Endothelial cell (in vitro differentiated cells): Measurements from ENCODE around the gene GJA10. TPM values are rescaled to one million over a fixed set of nuclear protein-coding genes. Genes with fewer than 3 reads are reported as not detected.

Experiments
- DNase-seq: peaks from one replicate; pipeline ENCODE4 v3.0.0; 2021; ENCODE audit warnings: low spot score
- H3K27ac Mint-ChIP-seq: one replicate; pipeline ENCODE4 v1.8.0; 2021; ENCODE audit warnings: mixed read lengths, inconsistent platforms; ENCODE audit not compliant: unreplicated experiment
- H3K27me3 Mint-ChIP-seq: one replicate; pipeline ENCODE4 v1.8.0; 2021; ENCODE audit warnings: mild to moderate bottlenecking, moderate library complexity, mixed read lengths, inconsistent platforms; ENCODE audit not compliant: unreplicated experiment
- H3K36me3 Mint-ChIP-seq: one replicate; pipeline ENCODE4 v1.8.0; 2021; ENCODE audit warnings: mild to moderate bottlenecking, low read depth, mixed read lengths, inconsistent platforms; ENCODE audit not compliant: unreplicated experiment
- H3K4me1 Mint-ChIP-seq: one replicate; pipeline ENCODE4 v1.8.0; 2021; ENCODE audit warnings: mild to moderate bottlenecking, mixed read lengths, inconsistent platforms; ENCODE audit not compliant: unreplicated experiment
- H3K4me3 Mint-ChIP-seq: one replicate; pipeline ENCODE4 v1.8.0; 2021; ENCODE audit warnings: mild to moderate bottlenecking, mixed read lengths, inconsistent platforms; ENCODE audit not compliant: unreplicated experiment
- H3K9me3 Mint-ChIP-seq: one replicate; pipeline ENCODE4 v1.8.0; 2021; ENCODE audit warnings: mixed read lengths, inconsistent platforms; ENCODE audit not compliant: unreplicated experiment
- total RNA-seq: library from RNA; stranded (reverse); fragmentation: NEBNext Ultra II Directional; extraction: Animal tissue kit (Norgen Biotek cat#: 25700); gene quantifications from one replicate; pipeline ENCODE4 v1.2.1, GENCODE V29; 2021; ENCODE audit not compliant: unreplicated experiment
- TF ChIP-seq, protein P1 (sequence below): fragments of 200-600 bp; sonication (generic); IDR thresholded peaks from one replicate; pipeline ENCODE4 v1.5.0; 2021; ENCODE audit warnings: antibody characterized with exemption; ENCODE audit not compliant: unreplicated experiment

Gene GJA10
- total RNA-seq, 1 donor from 2014 or later: not detected

DNA sequence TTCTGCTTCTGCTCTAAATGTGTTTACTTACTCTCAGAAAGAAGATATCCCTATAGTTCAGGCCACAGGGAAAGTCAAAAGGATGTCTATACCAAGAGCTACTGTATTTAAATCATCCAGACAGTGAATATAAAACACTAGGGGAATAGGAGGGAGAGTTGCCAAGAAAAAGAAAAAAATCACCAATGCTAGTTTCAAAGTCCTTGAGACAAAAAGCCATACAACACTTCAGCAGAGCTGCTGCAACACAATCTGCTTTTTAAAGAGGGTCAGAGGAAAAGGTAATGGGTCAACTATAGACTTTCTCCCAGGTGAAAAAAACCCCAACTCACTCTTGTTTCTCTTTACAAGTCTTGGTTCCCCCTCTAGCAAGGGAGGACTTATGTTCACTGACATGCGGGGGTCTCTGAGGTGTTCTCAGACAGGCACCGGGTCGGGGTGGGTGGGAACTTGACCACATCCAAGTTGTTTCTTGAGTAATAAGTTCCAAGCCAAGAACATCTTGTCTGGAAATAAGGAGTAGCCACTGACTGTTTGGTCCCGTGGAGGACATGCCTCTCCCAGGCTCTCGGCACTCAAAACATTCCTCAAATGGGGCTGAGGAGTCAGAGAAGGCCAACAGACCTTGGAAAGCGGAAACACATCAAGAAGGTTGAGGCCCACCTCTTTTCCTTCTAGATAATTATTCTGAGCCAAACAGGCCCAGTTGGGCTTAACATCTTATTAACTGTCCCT lies 47.7 kb downstream of the GJA10 start:
- Mint-ChIP-seq H3K4me1 (no peaks in the 10 kb centered on the region), H3K27me3 (no peaks in the 10 kb centered on the region), H3K27ac (no peak overlapping the region), H3K36me3 (no peaks in the 10 kb centered on the region), H3K4me3 (no peak overlapping the region), H3K9me3 (no peaks in the 10 kb centered on the region)
- TF ChIP-seq, protein P1, sequence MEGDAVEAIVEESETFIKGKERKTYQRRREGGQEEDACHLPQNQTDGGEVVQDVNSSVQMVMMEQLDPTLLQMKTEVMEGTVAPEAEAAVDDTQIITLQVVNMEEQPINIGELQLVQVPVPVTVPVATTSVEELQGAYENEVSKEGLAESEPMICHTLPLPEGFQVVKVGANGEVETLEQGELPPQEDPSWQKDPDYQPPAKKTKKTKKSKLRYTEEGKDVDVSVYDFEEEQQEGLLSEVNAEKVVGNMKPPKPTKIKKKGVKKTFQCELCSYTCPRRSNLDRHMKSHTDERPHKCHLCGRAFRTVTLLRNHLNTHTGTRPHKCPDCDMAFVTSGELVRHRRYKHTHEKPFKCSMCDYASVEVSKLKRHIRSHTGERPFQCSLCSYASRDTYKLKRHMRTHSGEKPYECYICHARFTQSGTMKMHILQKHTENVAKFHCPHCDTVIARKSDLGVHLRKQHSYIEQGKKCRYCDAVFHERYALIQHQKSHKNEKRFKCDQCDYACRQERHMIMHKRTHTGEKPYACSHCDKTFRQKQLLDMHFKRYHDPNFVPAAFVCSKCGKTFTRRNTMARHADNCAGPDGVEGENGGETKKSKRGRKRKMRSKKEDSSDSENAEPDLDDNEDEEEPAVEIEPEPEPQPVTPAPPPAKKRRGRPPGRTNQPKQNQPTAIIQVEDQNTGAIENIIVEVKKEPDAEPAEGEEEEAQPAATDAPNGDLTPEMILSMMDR: no peak
- no peak for DNase-seq

DNA sequence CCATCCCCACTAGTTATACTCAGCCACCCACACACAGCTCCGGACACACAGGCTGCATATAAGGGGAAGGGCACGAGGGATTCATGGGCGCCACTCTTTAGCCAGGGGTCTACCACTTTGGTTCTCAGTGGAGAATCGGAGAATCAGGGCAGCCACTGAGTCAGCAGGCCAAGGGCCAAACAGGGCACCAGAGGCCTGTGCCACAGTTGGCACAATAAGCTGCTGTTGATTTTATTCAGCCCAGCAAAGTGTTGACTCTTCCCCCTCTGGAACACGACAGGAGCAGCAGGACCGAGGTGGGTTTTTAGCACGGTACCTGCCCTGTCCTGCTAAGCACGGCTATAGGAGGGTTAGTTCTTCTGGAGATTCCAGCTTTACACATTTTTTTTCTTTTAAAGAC lies 48.3 kb downstream of the GJA10 start:
- Mint-ChIP-seq H3K9me3 (no peaks in the 10 kb centered on the region), H3K4me3 (no peak overlapping the region), H3K27me3 (no peaks in the 10 kb centered on the region), H3K36me3 (no peaks in the 10 kb centered on the region), H3K4me1 (no peaks in the 10 kb centered on the region), H3K27ac (no peak overlapping the region)
- DNase-seq: no peak
- TF ChIP-seq, protein P1: no peak

DNA sequence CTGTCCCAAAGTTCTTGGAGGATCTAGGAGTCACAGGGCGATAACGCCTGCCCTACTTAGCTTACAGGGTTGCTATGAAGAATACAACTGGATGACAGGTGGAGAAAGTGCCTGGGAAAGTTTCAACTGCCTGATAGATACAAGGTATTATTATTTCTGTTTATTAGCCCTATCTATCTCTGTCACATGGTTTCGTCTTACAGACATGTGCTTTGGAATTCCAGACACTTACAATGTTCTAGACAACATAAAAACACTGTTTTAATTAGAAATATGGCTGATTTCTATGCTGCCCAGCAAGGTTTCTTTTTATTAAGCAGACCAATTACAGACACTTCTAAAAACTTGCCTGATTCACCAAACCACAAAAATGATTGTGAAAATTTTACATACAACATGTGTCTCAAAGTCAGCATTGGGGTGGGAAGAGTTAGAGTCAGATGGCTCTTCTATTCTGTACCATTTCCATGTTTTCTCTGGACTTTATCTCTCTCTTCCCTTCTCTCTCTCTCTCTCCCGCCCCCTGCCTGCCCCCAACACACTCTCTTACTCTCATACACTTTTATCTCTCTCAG lies 50.0 kb downstream of the GJA10 start:
- no peak for DNase-seq
- Mint-ChIP-seq H3K4me1 (no peaks in the 10 kb centered on the region), H3K4me3 (no peak overlapping the region), H3K9me3 (no peaks in the 10 kb centered on the region), H3K27ac (no peak overlapping the region), H3K36me3 (no peaks in the 10 kb centered on the region), H3K27me3 (no peaks in the 10 kb centered on the region)
- TF ChIP-seq, protein P1: no peak

DNA sequence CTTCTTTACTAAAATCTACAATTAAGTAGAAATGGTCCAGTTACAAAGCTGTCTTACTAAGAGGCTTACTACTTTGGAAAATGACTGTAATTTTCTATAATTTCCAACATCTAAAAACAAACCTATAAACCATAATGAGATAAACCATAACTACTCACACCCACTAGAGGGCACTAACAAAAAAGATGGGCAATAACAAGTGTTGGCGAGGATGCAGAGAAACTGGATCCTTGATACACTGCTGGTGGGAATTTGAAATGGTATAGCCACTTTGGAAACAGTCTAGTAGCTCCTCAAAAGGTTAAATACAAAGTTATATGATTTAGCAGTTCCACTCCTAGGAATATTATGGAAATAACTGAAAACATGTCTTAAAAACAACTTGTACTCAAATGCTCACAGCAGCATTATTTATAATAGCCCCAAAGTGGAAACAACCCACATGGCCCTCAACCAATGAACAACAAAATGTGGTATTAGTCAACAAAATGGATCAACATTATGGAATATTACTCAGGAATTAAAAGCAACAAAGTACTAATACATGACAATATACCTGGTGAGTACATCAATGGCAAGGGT lies 50.6 kb downstream of the GJA10 start:
- no peaks in the 10 kb centered on the region for H3K4me1 Mint-ChIP-seq
- no peaks in the 10 kb centered on the region for H3K9me3 Mint-ChIP-seq
- H3K4me3 Mint-ChIP-seq: no peak overlapping the region
- peaks cover 5% of the 10 kb centered on the region for H3K27me3 Mint-ChIP-seq
- H3K36me3 Mint-ChIP-seq: no peaks in the 10 kb centered on the region
- H3K27ac Mint-ChIP-seq: no peak overlapping the region
- DNase-seq: no peak
- TF ChIP-seq, protein P1: peak; percentile 74

Other genes with a start within 250 kb of the GJA10 start
- 70.0 TPM for gene MDN1, start 74.7 kb upstream of the GJA10 start, total RNA-seq
- 19.2 TPM for gene CASP8AP2, start 64.6 kb upstream of the GJA10 start, total RNA-seq